ENCODE data around the gene YRDC. TPM values are rescaled to one million over a fixed set of nuclear protein-coding genes. Genes with fewer than 3 reads are reported as not detected.

The YRDC gene
- total RNA-seq = 28.8 and 31.3 TPM in 2 replicates

- intact Hi-C loops (cut with micrococcal nuclease) = loop anchor here (1.0 to 5.0 kb wide), 8 partner anchors 13 to 1420 kb away; partner anchors contain the start of genes CDCA8, MTF1, RRAGC and SF3A3
Observed at GRCh38 chr1:37807555-37808368, at the start of gene YRDC, which contains the start of gene C1orf122. Gene YRDC, minus strand, starts transcription at chr1:37808208. Its CDS starts 28 bp downstream, at chr1:37808180. Gene C1orf122, plus strand, starts transcription at chr1:37807790. Its CDS starts 615 bp downstream, at chr1:37808405.

- intact Hi-C loops (cut with micrococcal nuclease) = no loop called here
Observed at GRCh38 chr1:37854406-37854805, 46.4 kb upstream of the YRDC start.

- intact Hi-C loops (cut with micrococcal nuclease) = no loop called here
Observed at GRCh38 chr1:37853157-37853556, 45.1 kb upstream of the YRDC start.

GRCh38 chr1:37851782-37852210, 43.8 kb upstream of the YRDC start:
- intact Hi-C loops (cut with micrococcal nuclease) = loop anchor here (1.0 to 2.0 kb wide), 2 partner anchors 8 to 41 kb away; partner anchors contain the start of gene MTF1

- intact Hi-C loops (cut with micrococcal nuclease) = loop anchor here (1.0 to 2.0 kb wide), 2 partner anchors 8 to 40 kb away; partner anchors contain the start of gene MTF1
Observed at GRCh38 chr1:37851262-37851661, 43.3 kb upstream of the YRDC start.

GRCh38 chr1:37850352-37850955, 42.4 kb upstream of the YRDC start:
- intact Hi-C loops (cut with micrococcal nuclease) = loop anchor here (2.0 kb wide), 1 partner anchor 40 kb away; no protein-coding TSS in a partner anchor

- intact Hi-C loops (cut with micrococcal nuclease) = no loop called here
Observed at GRCh38 chr1:37849480-37849879, 41.5 kb upstream of the YRDC start.

- intact Hi-C loops (cut with micrococcal nuclease) = no loop called here
Observed at GRCh38 chr1:37846647-37847339, 38.8 kb upstream of the YRDC start.

GRCh38 chr1:37845786-37846185, 37.8 kb upstream of the YRDC start:
- intact Hi-C loops (cut with micrococcal nuclease) = no loop called here

- intact Hi-C loops (cut with micrococcal nuclease) = no loop called here
Observed at GRCh38 chr1:37845049-37845646, 37.1 kb upstream of the YRDC start.

- intact Hi-C loops (cut with micrococcal nuclease) = no loop called here
Observed at GRCh38 chr1:37844536-37844935, 36.5 kb upstream of the YRDC start.

GRCh38 chr1:37841652-37842051, 33.6 kb upstream of the YRDC start:
- intact Hi-C loops (cut with micrococcal nuclease) = no loop called here

- intact Hi-C loops (cut with micrococcal nuclease) = no loop called here
Observed at GRCh38 chr1:37840711-37841110, 32.7 kb upstream of the YRDC start.

- intact Hi-C loops (cut with micrococcal nuclease) = no loop called here
Observed at GRCh38 chr1:37839676-37840075, 31.7 kb upstream of the YRDC start.

- intact Hi-C loops (cut with micrococcal nuclease) = no loop called here
Observed at GRCh38 chr1:37836788-37837187, 28.8 kb upstream of the YRDC start.

- intact Hi-C loops (cut with micrococcal nuclease) = no loop called here
Observed at GRCh38 chr1:37831809-37832208, 23.8 kb upstream of the YRDC start.

GRCh38 chr1:37831109-37831508, 23.1 kb upstream of the YRDC start:
- intact Hi-C loops (cut with micrococcal nuclease) = no loop called here

GRCh38 chr1:37828410-37829074, 20.5 kb upstream of the YRDC start:
- intact Hi-C loops (cut with micrococcal nuclease) = no loop called here

GRCh38 chr1:37825506-37825905, 17.5 kb upstream of the YRDC start:
- intact Hi-C loops (cut with micrococcal nuclease) = no loop called here

- intact Hi-C loops (cut with micrococcal nuclease) = no loop called here
Observed at GRCh38 chr1:37824001-37824400, 16.0 kb upstream of the YRDC start.

Data from T-helper 1 cell treated with Interleukin-12 subunit alpha and Interleukin-12 subunit beta and Interleukin-4 antibody, amounts not matched to agents 30 ng/mL and 1 ng/mL, for 36 hours (primary cell).